GM21528 (cell line): ENCODE data around the gene CYB5A.
A peak's percentile ranks its signal among the peaks of the same experiment; 100 is the strongest.

ENCODE experiments used
- ATAC-seq: cut with Tn5 transposase; IDR thresholded peaks from one replicate; pipeline ENCODE4 v1.9.1; 2021; ENCODE audit warnings: mild to moderate bottlenecking, moderate library complexity; ENCODE audit not compliant: unreplicated experiment, low FRiP score

Gene CYB5A

DNA sequence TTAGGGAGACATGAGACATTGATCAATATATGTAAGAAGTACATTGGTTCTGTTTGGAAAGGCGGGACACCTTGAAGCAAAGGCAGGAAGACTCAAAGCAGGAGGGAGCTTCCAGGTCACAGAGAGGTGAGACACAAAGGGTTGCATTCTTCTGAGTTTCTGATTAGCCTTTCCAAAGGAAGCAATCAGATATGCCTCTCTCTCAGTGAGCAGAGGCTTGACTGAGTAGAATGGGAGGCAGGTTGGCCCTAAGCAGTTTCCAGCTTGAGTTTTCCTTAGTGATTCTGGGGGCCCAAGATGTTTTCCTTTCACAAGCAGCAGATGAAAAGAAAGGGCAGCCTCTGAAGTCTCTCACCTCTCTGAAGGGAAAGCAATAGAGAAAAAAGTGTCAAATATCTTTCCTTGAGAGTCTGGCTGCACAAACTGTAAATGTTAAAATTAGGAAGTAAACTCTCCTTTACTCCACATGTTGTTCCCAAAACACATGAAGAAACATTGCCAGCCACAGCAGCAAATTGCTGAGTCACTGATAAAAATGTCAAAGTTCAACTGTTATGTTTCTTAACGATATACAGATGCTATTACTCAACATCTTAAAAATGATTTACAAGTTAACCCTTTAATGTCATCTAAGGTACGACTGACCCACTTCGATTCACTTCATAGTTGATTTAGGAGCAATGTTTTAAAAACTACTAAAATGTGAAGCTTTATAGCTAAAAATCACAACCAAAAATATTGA, 40.3 kb downstream of the CYB5A start:
- no peak for ATAC-seq

DNA sequence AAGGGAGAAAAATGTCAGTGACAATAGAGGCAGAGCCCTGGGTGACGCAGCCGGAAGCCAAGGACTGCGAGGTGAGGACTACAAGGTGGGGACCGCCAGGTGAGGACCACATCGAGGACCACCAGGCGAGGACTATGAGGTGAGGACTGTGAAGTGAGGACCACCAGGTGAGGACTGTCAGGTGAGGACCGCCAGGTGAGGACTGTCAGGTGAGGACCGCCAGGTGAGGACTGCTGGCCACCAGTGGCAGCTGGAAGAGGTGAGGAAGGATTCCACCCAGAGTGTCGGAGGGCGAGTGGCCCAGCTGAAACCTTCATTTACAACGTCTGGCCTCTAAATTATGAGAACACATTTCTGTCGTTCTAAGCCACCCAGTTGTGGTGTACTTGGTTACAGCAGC, 41.6 kb downstream of the CYB5A start:
- no peak for ATAC-seq

DNA sequence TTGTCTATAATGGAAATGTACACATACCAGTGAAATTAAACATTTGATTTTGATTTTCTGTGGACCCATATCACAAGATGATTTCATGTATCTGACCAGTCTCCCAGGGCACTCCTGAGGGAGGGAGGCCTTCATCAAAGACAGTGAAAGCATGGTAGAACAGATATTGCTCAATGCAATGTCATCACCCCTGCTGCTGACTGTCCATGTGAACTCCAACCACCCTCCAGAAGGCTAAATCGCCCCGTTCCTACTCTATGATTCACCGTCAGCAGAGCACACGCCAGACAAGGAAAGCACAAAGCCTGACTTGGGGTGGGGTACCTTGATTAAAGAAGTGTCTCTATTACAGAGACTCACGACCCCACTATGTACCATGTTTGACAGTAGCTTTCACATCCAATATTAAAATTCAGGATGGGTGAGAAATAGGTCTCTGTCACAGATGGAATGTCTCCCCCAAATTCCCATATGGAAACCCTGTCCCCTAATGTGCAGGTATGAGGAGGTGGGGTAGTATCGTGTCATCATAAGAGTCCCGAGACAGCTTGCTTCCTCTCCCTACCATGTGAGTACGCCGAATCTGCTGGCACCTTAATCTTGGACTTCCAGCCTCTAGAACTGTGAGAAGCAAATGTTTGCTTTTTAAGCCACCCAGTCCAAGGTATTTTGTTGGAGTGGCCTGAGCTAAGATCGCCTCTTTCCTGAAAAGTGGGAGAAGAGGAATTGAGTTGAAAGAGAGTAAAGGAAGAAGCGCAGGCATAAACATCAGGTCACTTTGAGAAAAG, 42.4 kb downstream of the CYB5A start:
- no peak for ATAC-seq

DNA sequence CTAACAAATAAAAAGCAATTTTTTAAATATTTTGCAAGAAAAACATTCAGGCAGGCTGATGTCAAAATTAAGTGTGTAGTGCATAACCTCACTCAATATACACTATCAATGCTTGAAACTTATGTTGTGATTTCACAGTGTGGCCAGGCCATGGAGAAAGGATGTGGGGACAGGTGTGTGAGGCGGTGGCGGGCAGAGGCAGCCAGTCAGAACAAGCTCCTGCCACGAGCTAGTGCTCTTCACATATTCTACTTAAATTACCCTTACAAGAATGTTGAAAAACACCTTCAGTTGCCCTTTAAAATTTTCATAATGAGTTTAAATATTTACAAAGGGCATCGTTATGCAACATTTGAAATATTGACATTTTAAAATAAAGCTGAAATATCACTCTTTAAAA, 43.2 kb downstream of the CYB5A start:
- ATAC-seq = peak; percentile 75

DNA sequence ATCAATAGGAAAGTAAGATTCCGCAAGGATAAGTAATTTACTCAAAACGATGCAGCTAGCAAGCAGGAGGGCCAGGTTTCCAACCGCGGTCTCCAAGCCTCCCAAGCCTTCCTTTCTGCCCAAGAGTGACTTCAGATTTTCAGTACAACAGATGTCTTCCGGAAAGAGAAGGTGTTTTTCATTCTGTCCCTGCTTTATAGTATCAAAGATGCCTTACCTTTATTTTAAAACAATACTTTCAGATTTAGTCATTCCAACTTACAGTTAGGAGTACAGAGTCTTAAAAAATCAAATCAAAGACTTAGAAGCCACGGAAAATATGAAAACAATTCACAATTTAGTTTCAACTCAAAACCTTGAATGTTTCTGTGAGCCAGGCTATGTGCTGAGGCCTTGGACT, 43.6 kb downstream of the CYB5A start:
- no peak for ATAC-seq

DNA sequence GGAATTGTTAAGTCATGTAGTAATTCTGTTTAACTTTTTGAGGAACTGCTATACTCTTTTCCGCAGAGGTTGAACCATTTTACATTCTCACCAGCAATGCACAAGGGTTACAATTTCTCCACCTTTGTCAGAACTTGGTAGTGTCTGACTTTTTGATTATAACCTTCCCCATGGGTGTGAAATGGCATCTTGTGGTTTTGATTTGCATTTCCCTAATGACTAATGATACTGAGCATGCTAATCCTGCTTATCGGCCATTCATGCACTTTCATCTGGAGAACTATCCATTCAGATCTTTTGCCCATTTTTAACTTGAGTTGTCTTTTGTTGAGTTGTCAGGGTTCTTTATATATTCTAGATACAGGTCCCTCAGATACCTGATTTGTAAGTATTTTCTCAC, 47.2 kb downstream of the CYB5A start:
- ATAC-seq = no peak

DNA sequence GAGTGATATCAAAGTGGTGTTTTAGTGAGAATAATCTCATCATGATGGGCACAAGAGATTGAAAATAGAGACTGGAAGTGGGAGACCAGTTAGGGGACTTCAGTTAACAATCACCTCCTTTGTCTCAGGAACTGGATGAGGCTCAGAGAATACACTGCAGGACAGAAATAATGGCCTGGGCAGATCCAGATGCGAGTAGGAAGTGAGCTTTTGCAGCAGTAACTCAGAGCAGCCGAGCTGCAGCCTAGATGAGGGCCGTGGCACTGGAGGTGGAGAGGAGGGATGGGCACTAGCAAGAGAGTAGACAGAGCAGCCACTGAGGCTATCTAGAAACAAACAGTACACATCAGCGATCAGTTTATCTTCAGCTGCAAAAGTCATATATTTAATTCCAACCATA, 48.6 kb downstream of the CYB5A start:
- ATAC-seq = no peak

DNA sequence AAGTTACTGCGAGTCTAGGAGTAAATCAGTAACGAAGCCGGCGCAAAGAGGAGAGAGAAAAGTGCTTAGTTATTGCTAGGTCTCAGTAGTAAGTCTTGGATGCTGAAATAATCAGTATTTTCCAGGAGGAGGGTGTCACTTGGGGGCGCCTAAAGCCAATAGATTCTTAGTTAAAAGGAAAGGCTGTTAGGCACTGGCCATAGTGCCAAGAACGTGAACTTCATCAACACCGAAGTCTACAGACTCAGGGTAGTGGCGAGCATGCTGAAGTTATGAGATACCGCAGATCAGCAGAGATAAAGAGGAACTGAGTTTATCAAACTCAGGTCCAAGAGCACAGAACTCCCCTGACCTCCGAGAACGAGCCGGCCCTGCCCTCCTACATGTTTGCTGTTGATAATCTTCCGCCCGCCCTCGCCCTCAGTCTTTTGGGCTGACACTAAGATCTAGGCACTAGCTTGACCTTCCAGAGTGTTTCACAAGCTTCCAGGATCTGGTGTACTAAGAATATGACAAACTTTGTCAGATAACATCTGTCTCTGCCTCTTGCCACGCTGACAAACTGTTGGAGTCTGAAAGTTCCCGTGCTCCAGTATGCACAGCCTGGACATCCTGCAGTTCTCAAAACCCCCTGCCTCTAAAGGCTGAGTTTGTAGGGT, 49.2 kb downstream of the CYB5A start:
- no peak for ATAC-seq

DNA sequence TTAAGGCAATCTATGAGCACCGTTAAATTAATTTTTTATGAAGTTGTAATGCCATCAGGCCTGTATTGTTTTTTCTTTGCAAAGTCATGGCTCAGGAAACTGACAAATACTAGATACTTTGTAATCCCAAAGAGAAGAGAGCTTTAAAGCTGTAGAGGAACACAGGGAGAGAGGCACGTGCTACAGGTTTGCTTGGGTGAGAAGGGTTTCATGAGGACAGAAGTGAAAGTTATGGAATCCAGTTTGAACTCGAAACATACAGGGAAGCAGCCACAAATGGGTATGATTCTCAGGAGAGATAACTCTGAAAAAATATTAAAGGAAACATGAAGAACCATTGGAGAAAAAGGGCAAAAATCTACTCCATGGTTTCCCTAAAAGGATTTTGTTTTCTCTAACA, 49.8 kb downstream of the CYB5A start:
- ATAC-seq = no peak

DNA sequence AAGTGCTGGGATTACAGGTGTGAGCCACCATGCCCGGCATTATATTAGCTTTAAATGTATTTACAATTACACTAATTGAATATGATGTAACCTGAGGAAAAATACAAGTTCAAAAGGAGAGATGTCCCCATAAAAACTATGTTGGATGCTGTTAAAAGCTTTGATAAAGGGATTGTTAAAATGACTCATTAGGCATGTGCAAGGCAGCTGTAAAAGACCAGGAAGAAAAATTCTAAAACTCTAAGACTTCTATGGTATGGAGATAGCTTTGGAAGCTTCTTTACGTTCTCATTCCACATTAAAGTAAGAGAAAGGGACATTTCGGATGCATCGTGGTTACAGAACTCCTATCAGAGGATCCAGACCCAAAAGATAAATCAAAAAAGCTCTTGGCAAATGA, 50.3 kb downstream of the CYB5A start:
- ATAC-seq = no peak

DNA sequence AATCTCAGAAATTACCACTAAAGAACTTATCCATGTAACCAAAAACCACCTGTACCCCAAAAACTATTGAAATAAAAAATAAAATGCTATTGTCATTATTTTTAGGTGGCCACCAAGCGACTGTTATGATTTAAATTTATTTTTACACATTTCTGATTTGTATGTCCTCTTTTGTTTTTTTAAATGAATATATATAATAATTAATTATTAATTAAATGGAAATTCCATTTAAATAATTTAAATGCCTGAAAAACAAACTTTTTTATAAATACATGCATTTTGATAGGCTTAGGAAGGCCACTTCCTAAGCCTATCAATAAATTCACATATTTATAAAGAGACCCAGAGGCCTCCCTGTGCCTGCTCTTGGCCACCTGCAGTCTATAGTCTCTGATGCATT, 52.2 kb downstream of the CYB5A start:
- ATAC-seq = no peak

DNA sequence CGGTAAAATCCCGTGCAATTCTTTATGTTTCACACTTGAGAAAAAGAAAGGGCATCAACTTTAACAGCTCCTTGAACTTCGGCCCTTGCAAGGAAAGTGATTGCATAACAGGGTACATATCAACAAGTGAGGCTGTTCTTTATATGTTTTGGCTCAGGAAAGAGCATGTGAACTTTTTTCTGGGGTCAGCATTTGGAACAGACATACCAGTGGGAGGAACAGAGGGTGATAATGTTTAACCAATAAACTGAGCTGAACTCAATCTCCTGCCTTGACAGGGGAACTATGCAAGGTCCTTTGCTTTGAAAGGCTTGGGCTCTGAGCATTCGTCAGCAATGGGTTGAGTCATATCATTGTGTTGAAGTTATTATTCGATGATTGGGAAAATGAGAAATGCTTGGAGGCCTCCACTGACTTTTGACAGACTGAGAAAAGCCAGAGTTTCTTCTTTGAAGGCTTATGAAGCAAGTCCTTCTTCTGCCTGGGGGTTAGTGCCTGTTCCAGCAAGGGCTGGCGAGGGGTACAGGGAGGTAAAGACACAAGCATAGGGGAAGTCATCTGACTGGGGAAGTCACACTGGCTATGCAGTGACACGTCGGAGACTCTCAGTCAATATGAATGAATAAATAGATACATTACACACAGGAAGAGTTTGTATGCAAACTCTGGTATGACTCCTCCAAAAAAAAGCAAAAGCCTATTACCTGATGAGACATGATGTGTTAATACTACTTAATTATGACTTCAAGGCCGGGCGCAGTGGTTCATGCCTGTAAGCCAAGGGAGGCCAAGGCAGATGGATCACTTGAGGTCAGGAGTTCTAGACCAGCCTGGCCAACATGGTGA, 57.2 kb downstream of the CYB5A start:
- ATAC-seq = no peak

DNA sequence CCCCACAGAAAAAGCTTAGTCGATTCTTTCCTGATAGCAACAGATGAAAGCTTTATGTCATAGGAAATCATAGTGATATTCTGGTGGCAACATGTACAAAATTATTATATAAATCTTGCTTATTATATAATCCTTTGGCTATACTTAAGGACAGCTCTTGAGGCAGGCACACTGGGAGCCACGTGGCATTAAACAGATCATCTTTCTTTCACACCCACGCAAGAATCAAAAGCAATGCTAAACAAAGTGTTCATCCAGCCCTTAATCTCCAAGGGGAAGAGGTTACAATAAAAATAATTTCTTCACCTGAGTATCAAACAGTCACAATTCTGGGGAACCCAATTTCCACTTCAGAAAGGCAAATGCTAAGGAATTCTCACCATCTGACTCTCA, 57.8 kb downstream of the CYB5A start:
- ATAC-seq = no peak

DNA sequence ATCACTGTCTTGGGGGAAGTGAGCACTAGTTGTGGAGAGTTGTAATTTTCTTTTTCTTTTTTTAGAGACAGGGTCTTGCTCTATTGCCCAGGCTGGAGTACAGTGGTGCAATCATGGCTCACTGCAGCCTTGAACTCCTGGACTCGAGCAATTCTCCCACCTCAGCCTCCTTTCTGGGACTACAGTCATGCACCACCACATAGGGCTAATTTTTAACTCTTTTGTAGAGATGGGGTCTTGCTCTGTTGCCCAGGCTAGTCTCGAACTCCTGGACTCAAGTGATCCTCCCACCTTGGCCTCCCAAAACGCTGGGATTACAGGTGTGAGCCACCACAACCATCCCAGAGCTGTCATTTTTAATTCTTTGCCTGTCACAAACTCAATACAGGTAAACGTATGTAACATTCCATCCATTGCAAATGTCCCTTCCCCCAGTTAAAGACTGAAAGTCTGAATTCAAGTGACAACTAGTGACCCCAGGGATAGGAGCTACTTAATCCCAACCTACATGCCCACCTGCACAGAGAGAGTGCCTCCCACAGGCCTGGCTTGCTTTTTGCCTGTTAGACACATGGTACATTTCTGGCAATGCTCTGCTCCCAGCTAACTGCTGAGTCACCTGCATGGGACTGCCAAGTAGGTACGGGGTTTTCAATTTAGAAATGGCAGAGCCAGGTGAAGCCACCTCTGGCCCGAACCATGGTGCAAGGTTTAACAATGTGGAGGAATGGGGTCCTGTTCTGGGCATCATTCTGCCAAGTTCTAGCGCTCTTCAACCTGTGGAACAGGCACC, 60.6 kb downstream of the CYB5A start:
- no peak for ATAC-seq

DNA sequence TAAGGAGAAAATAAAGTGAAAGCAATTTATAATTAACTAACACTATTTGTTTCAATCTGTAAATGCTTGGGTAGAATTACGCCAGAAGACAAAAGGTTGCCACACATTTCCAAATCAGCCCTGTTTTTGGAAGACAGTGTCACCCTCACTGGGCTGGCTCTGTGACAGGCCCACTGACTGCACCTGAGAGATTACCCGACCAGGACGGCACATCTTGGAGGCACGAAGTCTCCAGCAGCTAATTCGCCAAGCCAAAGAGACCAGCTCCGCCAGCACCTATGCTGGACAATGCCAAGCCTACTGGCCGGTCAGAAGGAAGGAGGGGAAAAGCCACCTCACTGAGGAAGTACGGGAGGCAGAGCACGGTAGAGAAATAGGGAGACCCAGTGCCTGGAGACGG, 61.9 kb downstream of the CYB5A start:
- no peak for ATAC-seq

DNA sequence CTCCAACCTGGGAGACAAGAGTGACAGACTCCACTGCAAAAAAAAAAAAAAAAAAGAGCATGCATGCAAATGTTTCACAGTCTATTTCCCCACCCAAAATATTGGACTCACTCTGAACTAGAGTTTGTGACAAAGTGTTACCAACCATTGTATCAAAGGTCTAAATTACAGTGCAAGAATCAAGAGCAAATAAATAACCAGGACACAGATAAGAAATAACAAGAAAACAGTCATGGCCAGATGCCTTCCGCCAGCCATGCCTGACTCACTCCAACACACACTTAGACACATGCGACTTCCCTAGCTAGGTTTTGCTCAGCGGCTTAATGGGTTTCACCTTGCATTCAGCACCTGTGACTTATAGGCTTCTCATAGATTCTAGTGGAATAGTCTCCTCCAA, 62.8 kb downstream of the CYB5A start:
- ATAC-seq = no peak

DNA sequence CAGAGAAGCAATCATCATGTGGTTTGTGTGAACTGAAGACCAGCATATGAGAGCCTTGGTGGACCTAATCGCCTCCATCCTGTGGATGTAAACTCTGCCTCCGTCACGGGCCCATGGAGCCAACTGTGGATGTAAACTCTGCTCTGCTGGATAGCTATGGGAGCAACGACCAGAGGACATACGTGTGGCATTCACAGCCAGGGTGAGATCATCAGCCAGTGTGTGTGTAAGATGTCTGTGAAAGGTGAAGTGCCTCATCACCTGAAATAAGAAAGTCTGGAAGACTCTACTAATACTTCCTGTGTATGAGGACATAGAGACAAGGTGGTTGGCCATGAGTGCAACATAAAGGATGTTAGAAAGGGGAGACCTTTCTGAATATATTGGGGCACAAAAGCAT, 63.5 kb downstream of the CYB5A start:
- ATAC-seq = no peak

DNA sequence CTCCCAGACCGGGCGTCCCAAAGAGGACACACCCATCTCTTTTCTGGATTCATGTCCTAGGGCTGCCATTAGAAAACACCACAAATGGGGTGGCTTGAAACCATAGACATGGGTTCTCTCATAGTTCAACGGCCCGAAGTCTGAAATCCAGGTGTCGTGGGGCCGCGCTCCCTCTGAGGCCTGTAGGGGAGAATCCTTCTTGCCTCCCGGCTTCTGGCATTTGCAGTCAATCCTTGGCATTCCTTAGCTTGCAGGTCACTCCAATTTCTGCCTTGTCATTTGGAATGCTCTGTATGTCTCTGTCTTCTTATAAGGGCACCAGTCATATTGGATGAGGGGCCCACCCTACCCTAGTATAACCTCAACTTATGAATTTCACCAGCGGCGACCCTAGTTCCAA, 65.1 kb downstream of the CYB5A start:
- ATAC-seq = no peak

DNA sequence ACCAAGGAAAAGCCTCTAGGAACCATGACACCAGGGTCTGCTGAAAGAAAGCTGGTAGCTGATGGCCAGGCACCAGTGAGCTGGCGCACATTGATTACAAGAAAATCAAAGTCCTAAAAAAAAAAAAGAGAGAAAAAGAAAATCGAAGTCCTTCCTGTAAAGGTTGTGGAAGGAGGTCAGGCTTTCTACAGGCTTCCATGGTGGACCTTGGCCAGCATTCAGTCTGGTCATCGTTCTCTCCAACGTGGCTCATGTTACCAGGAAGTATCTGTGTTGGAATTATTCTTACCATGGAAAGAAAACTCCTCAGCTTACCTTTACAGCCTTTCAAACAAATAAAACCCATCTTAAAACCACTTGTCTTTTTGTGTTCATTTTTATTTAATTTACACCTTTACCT, 65.6 kb downstream of the CYB5A start:
- ATAC-seq = no peak

DNA sequence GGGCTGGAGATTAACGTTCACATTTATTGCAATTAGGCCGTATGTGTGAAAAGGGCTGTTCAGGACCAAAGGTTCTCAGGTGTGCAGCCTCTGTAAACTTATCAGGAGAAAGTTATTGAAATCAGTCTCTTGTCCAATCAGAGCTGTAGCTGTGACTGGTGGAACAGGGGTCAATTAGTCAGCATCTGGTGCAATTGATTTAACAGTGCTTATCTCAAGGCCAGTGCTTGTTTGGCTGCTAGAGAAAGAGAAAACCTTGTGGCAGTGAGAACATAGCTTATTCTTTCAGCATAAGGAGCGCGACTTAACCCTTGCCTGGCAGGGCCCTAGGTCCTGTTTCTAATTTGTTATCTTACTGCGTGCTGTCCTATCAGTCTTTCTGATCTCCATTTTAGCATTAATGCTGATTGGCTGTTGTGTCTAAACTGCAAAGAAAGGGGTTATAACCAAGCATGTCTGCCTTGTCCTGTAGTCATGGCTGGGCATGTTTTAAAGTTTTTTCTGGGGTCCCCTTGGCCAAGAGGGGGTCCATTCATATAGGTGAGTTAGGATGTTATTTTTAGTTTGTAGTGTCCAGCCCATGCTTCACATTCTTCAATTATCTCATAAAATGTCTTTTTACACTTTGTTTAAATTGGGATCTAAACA, 66.4 kb downstream of the CYB5A start:
- no peak for ATAC-seq
